ENCODE measurements around the gene AASDHPPT. TPM values are rescaled to one million over a fixed set of nuclear protein-coding genes. Genes with fewer than 3 reads are reported as not detected.

AASDHPPT gene
- total RNA-seq, 4 donors from 2014 or later, result 23.2 to 59.4 (median 45.2) TPM

DNA sequence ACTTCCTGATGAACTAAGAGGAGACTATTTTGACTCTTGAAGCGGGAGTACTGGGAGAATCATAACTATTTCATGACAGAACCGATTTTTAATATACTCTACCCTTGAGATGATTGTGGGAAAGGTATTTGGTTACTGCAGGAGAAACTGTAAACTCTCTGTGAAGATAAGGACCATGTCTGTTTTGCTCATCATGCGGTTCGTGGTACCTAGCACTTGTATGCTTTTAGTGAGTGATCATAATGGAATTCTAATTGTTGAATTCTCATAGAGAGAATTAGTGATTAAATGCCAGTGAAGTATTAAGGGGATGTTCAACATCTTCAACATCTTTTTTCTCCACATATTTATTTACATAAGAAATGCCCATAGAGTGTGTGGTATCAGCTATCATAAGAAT lies 11.4 kb downstream of the AASDHPPT start:
- in situ Hi-C loops (cut with MboI; ENCODE audit: low sequenced_read_pairs in 4 of 4) (no loop called here), intact Hi-C loops (cut with DNase I; ENCODE audit: low total_unique reads) (loop anchor here (5.0 kb wide), 1 partner anchor 948 kb away; no protein-coding TSS in a partner anchor)
- H3K4me3 ChIP-seq, result no peak overlapping the region
- H3K4me1 ChIP-seq, result peaks cover 36 to 41% of the 10 kb centered on the region in 2 donors
- TF ChIP-seq POLR2A (IDR thresholded peaks at IDR 0.05), result no peak
- TF ChIP-seq, protein P1, sequence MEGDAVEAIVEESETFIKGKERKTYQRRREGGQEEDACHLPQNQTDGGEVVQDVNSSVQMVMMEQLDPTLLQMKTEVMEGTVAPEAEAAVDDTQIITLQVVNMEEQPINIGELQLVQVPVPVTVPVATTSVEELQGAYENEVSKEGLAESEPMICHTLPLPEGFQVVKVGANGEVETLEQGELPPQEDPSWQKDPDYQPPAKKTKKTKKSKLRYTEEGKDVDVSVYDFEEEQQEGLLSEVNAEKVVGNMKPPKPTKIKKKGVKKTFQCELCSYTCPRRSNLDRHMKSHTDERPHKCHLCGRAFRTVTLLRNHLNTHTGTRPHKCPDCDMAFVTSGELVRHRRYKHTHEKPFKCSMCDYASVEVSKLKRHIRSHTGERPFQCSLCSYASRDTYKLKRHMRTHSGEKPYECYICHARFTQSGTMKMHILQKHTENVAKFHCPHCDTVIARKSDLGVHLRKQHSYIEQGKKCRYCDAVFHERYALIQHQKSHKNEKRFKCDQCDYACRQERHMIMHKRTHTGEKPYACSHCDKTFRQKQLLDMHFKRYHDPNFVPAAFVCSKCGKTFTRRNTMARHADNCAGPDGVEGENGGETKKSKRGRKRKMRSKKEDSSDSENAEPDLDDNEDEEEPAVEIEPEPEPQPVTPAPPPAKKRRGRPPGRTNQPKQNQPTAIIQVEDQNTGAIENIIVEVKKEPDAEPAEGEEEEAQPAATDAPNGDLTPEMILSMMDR (IDR thresholded peaks at IDR 0.05 in 4 of 5, conservative IDR thresholded peaks at IDR 0.05 in 1 of 5), result no peak
- H3K9me3 ChIP-seq, result no peaks in the 10 kb centered on the region
- peaks cover 0 to 21% of the 10 kb centered on the region in 2 donors for H3K36me3 ChIP-seq
- no peaks in the 10 kb centered on the region for H3K27me3 ChIP-seq
- DNase-seq (no peak), ATAC-seq (no peak)
- H3K27ac ChIP-seq, result no peak overlapping the region

DNA sequence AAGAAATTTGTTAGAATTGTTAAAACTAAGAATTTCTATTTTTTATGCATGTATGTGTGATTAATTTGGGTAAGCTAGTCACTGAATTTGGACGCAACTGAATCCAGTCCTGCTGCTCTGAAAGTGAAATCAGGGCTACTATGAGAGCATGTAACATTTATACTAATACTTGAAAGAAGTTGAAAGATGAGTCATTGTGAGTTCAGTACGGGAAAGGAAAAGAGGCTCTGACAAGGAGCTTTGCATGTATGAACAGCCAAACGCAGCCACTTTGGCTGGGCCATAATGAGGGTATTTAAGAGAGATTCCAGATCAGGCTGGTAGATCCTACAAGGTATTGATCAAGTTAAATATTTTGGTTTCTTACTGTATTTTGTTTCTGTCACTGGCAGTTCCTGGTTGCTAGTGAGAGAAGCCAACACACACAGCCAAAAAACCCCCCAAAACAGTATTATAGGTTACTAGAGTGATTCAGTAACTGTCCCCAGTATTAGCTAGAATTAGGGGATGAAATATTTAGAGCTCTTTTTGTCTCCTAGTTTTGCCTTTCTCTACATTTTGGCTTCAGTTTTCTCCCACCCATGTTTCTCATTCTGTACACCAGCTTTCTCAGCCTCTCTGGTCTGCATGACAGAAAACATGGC lies 14.1 kb downstream of the AASDHPPT start:
- H3K27ac ChIP-seq, result no peak overlapping the region
- ATAC-seq (no peak), DNase-seq (no peak)
- peaks cover 36 to 38% of the 10 kb centered on the region in 2 donors for H3K4me1 ChIP-seq
- TF ChIP-seq, protein P1 (IDR thresholded peaks at IDR 0.05 in 4 of 5, conservative IDR thresholded peaks at IDR 0.05 in 1 of 5), result no peak
- TF ChIP-seq POLR2A (IDR thresholded peaks at IDR 0.05), result no peak
- no peak overlapping the region for H3K4me3 ChIP-seq
- intact Hi-C loops (cut with DNase I; ENCODE audit: low total_unique reads), result no loop called here
- no peaks in the 10 kb centered on the region for H3K27me3 ChIP-seq
- in situ Hi-C loops (cut with MboI; ENCODE audit: low sequenced_read_pairs in 4 of 4), result no loop called here
- H3K36me3 ChIP-seq, result peaks cover 0 to 48% of the 10 kb centered on the region in 2 donors
- no peaks in the 10 kb centered on the region for H3K9me3 ChIP-seq

DNA sequence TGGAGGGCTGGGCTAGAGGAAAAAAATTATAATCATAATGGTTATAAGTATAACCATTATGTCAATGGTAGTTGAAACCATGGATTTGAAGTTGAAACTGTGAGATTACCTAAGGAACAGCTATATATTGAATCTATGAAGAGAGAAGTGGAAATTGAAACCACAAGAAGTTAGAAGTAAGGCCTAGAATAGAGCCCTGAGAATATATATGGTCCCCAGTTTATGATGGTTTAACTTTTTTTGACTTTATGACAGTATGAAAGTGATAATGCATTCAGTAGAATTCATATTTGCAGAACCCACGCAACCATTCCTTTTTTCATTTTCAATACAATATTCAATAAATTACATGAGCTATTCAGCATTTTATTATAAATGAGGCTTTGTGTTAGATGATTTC lies 15.0 kb downstream of the AASDHPPT start:
- in situ Hi-C loops (cut with MboI; ENCODE audit: low sequenced_read_pairs in 4 of 4), result no loop called here
- peaks cover 0 to 56% of the 10 kb centered on the region in 2 donors for H3K36me3 ChIP-seq

DNA sequence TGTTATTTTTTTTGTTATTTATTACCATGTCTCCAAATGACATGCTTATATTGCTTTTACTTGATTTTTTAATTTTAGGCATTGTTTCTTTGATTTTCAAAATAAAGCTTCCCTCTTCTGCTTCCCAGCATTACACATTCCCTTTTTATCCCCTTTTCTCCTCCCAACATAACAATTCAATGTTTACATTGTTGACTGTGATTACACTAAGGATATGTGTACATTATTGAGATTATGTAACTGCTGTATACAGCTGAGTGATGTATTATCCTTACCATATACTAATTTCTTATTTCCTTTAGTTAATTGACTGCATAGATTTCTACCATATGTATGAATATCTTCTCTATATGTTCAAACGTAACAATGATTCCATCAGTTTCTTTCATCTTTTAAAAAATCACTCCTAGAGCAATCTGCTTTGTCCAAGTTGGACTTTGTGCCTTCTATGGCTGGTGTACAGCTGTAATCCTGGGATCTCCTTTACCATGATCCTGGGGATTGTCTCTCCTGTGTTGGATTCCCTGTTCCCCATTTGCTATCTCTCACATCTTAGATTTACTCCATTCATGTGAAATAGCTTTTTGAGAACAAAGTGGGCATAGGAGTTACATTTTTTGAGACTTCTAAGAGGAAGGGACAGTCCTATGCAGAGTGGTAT lies 21.6 kb downstream of the AASDHPPT start:
- Histone ChIP-seq H3K4me3 (no peak overlapping the region), H3K4me1 (no peaks in the 10 kb centered on the region), H3K36me3 (peaks cover 0 to 43% of the 10 kb centered on the region in 2 donors), H3K27me3 (no peaks in the 10 kb centered on the region), H3K27ac (no peak overlapping the region), H3K9me3 (no peaks in the 10 kb centered on the region)
- DNase-seq, result no peak
- intact Hi-C loops (cut with DNase I; ENCODE audit: low total_unique reads), result no loop called here
- in situ Hi-C loops (cut with MboI; ENCODE audit: low sequenced_read_pairs in 4 of 4), result no loop called here
- no peak for ATAC-seq
- TF ChIP-seq, protein P1 (IDR thresholded peaks at IDR 0.05 in 4 of 5, conservative IDR thresholded peaks at IDR 0.05 in 1 of 5), result no peak
- TF ChIP-seq POLR2A (IDR thresholded peaks at IDR 0.05), result no peak

More for the DNA sequence above, 15.0 kb downstream of the AASDHPPT start:
- TF ChIP-seq POLR2A (IDR thresholded peaks at IDR 0.05), result no peak
- TF ChIP-seq, protein P1 (IDR thresholded peaks at IDR 0.05 in 4 of 5, conservative IDR thresholded peaks at IDR 0.05 in 1 of 5), result no peak
- H3K4me3 ChIP-seq, result no peak overlapping the region
- no peak overlapping the region for H3K27ac ChIP-seq
- no peaks in the 10 kb centered on the region for H3K9me3 ChIP-seq
- H3K4me1 ChIP-seq, result peaks cover 30% of the 10 kb centered on the region in 2 donors
- H3K27me3 ChIP-seq, result no peaks in the 10 kb centered on the region
- no peak for DNase-seq
- intact Hi-C loops (cut with DNase I; ENCODE audit: low total_unique reads), result no loop called here
- no peak for ATAC-seq
